Smooth muscle cell (in vitro differentiated cells): ENCODE results near the gene PEPD. TPM values are rescaled to one million over a fixed set of nuclear protein-coding genes. Genes with fewer than 3 reads are reported as not detected.

ENCODE experiments used
- DNase-seq: peaks from one replicate; lab custom pipeline; 2025; ENCODE audit not compliant: unreplicated experiment; lab: John Stamatoyannopoulos, UW
- H2AFZ ChIP-seq: fragments of 200-600 bp; sonication (generic); 2 replicates; pipeline ENCODE4 v1.6.0; 2016; ENCODE audit warnings: antibody characterized with exemption, low read depth, mild to moderate bottlenecking
- H3F3A ChIP-seq: fragments of 200-600 bp; sonication (generic); 2 replicates; pipeline ENCODE4 v1.6.0; 2017; ENCODE audit warnings: antibody characterized with exemption, low read depth
- H3K27ac ChIP-seq: fragments of 200-600 bp; sonication (generic); 2 replicates; pipeline ENCODE4 v1.5.1; 2016; ENCODE audit warnings: low read depth, mild to moderate bottlenecking
- H3K27me3 ChIP-seq: fragments of 200-600 bp; sonication (generic); 2 replicates; pipeline ENCODE4 v1.6.1; 2016; ENCODE audit warnings: low read depth, mild to moderate bottlenecking
- H3K36me3 ChIP-seq: fragments of 200-600 bp; sonication (generic); 2 replicates; pipeline ENCODE4 v1.5.1; 2016; ENCODE audit warnings: low read depth
- H3K4me1 ChIP-seq: fragments of 200-600 bp; sonication (generic); 2 replicates; pipeline ENCODE4 v1.5.1; 2016; ENCODE audit warnings: low read depth
- H3K4me2 ChIP-seq: fragments of 200-600 bp; sonication (generic); 2 replicates; pipeline ENCODE4 v1.6.0; 2016; ENCODE audit warnings: mild to moderate bottlenecking
- H3K4me3 ChIP-seq: fragments of 200-600 bp; sonication (generic); 2 replicates; pipeline ENCODE4 v1.5.1; 2016; ENCODE audit warnings: mild to moderate bottlenecking
- H3K79me2 ChIP-seq: fragments of 200-600 bp; sonication (generic); 2 replicates; pipeline ENCODE4 v1.6.0; 2016; ENCODE audit warnings: low read depth, mild to moderate bottlenecking
- H3K9ac ChIP-seq: fragments of 200-600 bp; sonication (generic); 2 replicates; pipeline ENCODE4 v1.6.0; 2016; ENCODE audit warnings: low read depth
- H3K9me3 ChIP-seq: fragments of 200-600 bp; sonication (generic); replicated peaks from 2 replicates; pipeline ENCODE4 v1.5.1; 2016; ENCODE audit warnings: low read depth
- H4K20me1 ChIP-seq: fragments of 200-600 bp; sonication (generic); 2 replicates; pipeline ENCODE4 v1.6.0; 2016; ENCODE audit warnings: low read depth
- WGBS: methylation state at CpG from one replicate; pipeline ENCODE4 v1.1.7; 2016; ENCODE audit warnings: low lambda C conversion rate; 5-methylcytosine and 5-hydroxymethylcytosine counted together
- polyA plus RNA-seq: library from polyadenylated mRNA; unstranded; fragments of >200 nt; fragmentation: Nextera tagmentation; extraction: Ambion mirVana; gene quantifications from 2 replicates; pipeline ENCODE4 v1.2.1, GENCODE V29; 2016
- total RNA-seq: library from RNA; depleted of rRNA; stranded (reverse); fragments of >200 nt; gene quantifications from 2 replicates; pipeline ENCODE4 v1.2.3, GENCODE V29; 2014
- TF ChIP-seq, protein P1 (sequence below): fragments of 200-600 bp; sonication (generic); IDR thresholded peaks from 2 replicates; pipeline ENCODE4 v1.5.1; 2017; ENCODE audit warnings: borderline replicate concordance, mild to moderate bottlenecking, antibody characterized with exemption; ENCODE audit not compliant: insufficient read depth, poor library complexity, severe bottlenecking

The PEPD gene
- total and polyA plus RNA-seq, 2 experiments from 2014 or later, result 57.2 to 70.4 TPM

DNA sequence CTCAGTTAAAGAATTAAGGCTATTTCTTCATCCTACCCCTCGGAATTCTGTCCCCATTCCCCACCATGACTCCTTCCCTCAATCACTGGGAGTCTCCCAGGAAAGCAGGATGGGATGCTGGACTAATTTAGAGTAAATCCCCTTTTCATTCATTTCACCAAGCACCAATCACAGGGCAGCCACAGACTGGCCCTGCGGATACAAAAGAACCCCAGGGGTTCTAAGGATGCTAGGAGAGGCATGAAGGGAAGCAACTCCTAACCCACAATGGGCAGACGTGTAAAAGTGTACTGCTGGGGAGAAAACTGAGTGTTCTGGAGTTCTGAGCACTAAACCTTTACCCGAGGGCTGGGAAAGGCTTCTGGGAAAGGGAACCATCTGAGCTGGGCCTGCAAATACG lies 3.0 kb downstream of the PEPD start:
- Histone ChIP-seq H3K9ac (no peak overlapping the region), H3F3A (no peaks in the 10 kb centered on the region), H3K27ac (no peak overlapping the region), H3K9me3 (no peaks in the 10 kb centered on the region), H3K27me3 (no peaks in the 10 kb centered on the region), H3K4me1 (peaks cover 5% of the 10 kb centered on the region), H3K4me3 (no peak overlapping the region), H3K4me2 (no peak overlapping the region), H3K79me2 (no peaks in the 10 kb centered on the region), H3K36me3 (no peaks in the 10 kb centered on the region), H4K20me1 (peaks cover 31% of the 10 kb centered on the region), H2AFZ (no peak overlapping the region)
- TF ChIP-seq, protein P1, sequence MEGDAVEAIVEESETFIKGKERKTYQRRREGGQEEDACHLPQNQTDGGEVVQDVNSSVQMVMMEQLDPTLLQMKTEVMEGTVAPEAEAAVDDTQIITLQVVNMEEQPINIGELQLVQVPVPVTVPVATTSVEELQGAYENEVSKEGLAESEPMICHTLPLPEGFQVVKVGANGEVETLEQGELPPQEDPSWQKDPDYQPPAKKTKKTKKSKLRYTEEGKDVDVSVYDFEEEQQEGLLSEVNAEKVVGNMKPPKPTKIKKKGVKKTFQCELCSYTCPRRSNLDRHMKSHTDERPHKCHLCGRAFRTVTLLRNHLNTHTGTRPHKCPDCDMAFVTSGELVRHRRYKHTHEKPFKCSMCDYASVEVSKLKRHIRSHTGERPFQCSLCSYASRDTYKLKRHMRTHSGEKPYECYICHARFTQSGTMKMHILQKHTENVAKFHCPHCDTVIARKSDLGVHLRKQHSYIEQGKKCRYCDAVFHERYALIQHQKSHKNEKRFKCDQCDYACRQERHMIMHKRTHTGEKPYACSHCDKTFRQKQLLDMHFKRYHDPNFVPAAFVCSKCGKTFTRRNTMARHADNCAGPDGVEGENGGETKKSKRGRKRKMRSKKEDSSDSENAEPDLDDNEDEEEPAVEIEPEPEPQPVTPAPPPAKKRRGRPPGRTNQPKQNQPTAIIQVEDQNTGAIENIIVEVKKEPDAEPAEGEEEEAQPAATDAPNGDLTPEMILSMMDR, result no peak
- DNase-seq, result no peak
- WGBS, result 84% methylated on average over 5 of the region's 5 CpGs

DNA sequence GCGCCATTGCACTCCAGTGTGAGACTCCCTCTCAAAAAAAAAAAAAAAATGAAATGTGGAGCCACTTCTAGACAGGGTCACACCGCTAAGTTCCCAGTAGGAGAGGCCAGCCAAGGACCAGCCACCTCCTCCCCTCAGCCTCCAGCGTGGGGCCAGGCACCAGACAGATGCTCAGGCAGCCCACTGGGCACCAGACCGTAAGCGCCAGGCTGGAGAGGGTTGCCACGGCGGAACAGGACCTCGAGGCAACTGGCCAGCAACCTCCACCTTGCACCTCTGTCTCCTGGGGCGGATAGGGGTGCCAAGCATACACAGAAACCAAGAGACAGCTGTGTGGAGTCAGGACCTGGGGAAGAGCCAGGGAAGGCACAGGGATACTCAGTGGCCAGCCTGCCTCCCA lies 3.7 kb downstream of the PEPD start:
- WGBS, result 97% methylated on average over 9 of the region's 9 CpGs
- Histone ChIP-seq H3K27ac (no peak overlapping the region), H3K9ac (no peak overlapping the region), H4K20me1 (peaks cover 37% of the 10 kb centered on the region), H3K4me3 (no peak overlapping the region), H3K4me2 (no peak overlapping the region), H3K36me3 (no peaks in the 10 kb centered on the region), H3K27me3 (no peaks in the 10 kb centered on the region), H3K4me1 (peaks cover 5% of the 10 kb centered on the region), H3K9me3 (no peaks in the 10 kb centered on the region), H3K79me2 (no peaks in the 10 kb centered on the region), H3F3A (no peaks in the 10 kb centered on the region), H2AFZ (no peak overlapping the region)
- TF ChIP-seq, protein P1, result no peak
- no peak for DNase-seq

DNA sequence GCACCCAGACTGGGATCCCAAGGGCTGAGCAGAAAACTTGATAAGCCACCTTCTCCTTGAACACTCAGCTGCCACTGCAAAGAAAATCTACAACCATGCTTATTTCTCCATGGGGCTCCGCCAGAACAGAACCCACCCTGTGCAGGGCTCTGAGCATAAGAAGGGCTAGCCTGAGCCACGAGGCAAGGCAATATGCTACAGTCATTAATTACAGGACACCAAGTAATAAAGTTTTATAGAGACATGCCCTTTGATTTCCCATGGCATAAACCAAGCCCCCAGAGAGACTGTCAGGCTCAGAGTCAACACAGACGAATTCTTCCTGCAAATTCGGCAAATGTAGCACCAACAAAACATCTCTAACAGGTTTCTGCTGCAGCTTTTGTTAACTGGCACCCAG lies 5.7 kb downstream of the PEPD start:
- no peaks in the 10 kb centered on the region for H3K27me3 ChIP-seq
- peaks cover 5% of the 10 kb centered on the region for H3K4me1 ChIP-seq
- WGBS, result 87% methylated on average over 4 of the region's 4 CpGs
- no peaks in the 10 kb centered on the region for H3K36me3 ChIP-seq
- no peak overlapping the region for H3K9ac ChIP-seq
- DNase-seq, result no peak
- no peak overlapping the region for H3K4me2 ChIP-seq
- H4K20me1 ChIP-seq, result peaks cover 51% of the 10 kb centered on the region
- H2AFZ ChIP-seq, result no peak overlapping the region
- H3K9me3 ChIP-seq, result no peaks in the 10 kb centered on the region
- TF ChIP-seq, protein P1, result no peak
- no peaks in the 10 kb centered on the region for H3F3A ChIP-seq
- no peaks in the 10 kb centered on the region for H3K79me2 ChIP-seq
- no peak overlapping the region for H3K27ac ChIP-seq
- no peak overlapping the region for H3K4me3 ChIP-seq

DNA sequence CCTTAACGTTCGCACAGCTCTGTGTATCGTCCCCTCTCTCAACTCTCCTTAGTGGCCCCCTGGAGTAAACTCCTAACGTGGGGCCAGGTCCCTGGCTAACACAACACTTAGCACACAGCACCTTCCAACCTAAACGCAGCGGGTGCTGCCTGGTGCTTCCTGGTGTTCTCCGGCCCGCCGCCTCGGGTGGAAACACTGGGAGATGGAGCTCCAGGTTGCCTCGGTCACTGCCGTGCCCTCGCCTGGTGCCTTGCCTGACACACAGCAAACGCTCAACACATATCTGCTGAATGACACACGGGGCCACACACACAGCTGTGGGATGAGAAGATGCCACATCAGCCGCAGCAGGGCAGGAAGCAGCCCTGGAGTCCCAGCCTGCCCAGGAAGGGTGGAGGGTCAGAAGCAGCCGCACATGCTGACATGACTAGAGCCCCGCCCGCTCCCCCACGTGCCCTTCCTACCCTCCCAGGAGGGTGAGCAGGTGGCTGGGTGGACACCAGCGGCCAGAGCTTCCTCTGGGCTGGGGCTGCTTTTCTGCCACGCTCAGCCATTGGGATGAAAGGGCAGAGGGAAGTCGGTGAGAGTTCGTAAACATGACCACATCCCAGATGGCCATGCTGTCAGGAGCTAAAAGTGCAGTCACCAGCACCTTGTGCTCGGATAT lies 6.6 kb downstream of the PEPD start:
- DNase-seq, result no peak
- peaks cover 5% of the 10 kb centered on the region for H3K4me1 ChIP-seq
- H3K9ac ChIP-seq, result no peak overlapping the region
- H2AFZ ChIP-seq, result no peak overlapping the region
- no peak overlapping the region for H3K4me3 ChIP-seq
- TF ChIP-seq, protein P1, result no peak
- no peaks in the 10 kb centered on the region for H3F3A ChIP-seq
- H4K20me1 ChIP-seq, result peaks cover 51% of the 10 kb centered on the region
- no peak overlapping the region for H3K27ac ChIP-seq
- 92% methylated on average over 25 of the region's 25 CpGs for WGBS
- no peaks in the 10 kb centered on the region for H3K36me3 ChIP-seq
- H3K4me2 ChIP-seq, result no peak overlapping the region
- H3K9me3 ChIP-seq, result no peaks in the 10 kb centered on the region
- no peaks in the 10 kb centered on the region for H3K27me3 ChIP-seq
- no peaks in the 10 kb centered on the region for H3K79me2 ChIP-seq
